ENCODE measurements around the gene ABHD16A.

The ABHD16A gene

GRCh38 chr6:31669676-31670075, 33.4 kb downstream of the ABHD16A start, which contains the start of gene LY6G5B:
Gene LY6G5B (plus strand): TSS chr6:31669976. CDS start chr6:31670951, 975 bp downstream.
- Mint-ChIP-seq H3K4me1 (ENCODE audit: low read depth) (peaks cover 38% of the 10 kb centered on the region), H3K4me3 (no peak within 1 kb of the TSS), H3K9me3 (no peaks in the 10 kb centered on the region), H3K27me3 (no peaks in the 10 kb centered on the region), H3K36me3 (ENCODE audit: low read depth) (peaks cover 95% of the 10 kb centered on the region), H3K27ac (peak within 1 kb of the TSS; percentile 79)
- no peak for DNase-seq

DNA sequence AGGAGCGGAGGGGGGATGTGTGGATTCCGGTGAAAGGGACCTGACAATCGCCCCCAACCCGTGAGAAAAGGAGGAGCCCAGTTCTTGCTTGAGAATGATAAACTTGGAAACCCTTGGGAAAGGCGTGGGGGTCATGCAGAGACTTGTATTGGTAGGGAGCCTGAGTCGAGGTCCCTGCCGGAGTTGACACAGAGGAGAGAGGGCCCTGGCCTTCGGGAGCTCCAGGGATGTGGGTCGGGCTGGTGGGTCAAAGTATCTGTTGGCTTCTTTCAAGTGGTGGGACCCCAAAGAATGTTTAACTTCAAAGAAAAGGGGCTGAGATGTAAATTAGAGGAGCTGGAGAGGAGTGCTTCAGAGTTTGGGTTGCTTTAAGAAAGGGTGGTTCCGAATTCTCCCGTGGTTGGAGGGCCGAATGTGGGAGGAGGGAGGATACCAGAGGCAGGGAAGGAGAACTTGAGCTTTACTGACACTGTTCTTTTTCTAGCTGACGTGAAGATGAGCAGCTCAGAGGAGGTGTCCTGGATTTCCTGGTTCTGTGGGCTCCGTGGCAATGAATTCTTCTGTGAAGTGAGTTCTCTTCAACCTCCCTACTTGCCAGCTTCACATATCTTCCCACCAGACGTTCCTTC, 36.7 kb downstream of the ABHD16A start:
- H3K27ac Mint-ChIP-seq: peak overlapping the region; percentile 97
- H3K27me3 Mint-ChIP-seq: no peaks in the 10 kb centered on the region
- no peaks in the 10 kb centered on the region for H3K9me3 Mint-ChIP-seq
- DNase-seq: no peak
- H3K36me3 Mint-ChIP-seq (ENCODE audit: low read depth): peaks cover 100% of the 10 kb centered on the region
- H3K4me1 Mint-ChIP-seq (ENCODE audit: low read depth): peaks cover 67% of the 10 kb centered on the region
- H3K4me3 Mint-ChIP-seq: peak overlapping the region; percentile 89

GRCh38 chr6:31665501-31666336, 37.4 kb downstream of the ABHD16A start, which contains the start of gene CSNK2B:
Gene CSNK2B (plus strand): TSS chr6:31666080. CDS start chr6:31666832, 752 bp downstream.
- Mint-ChIP-seq H3K4me3 (peak within 1 kb of the TSS; percentile 89), H3K36me3 (ENCODE audit: low read depth) (peaks cover 100% of the 10 kb centered on the region), H3K4me1 (ENCODE audit: low read depth) (peaks cover 74% of the 10 kb centered on the region), H3K9me3 (no peaks in the 10 kb centered on the region), H3K27me3 (no peaks in the 10 kb centered on the region), H3K27ac (peak within 1 kb of the TSS; percentile 97)
- peak; percentile 97 for DNase-seq

DNA sequence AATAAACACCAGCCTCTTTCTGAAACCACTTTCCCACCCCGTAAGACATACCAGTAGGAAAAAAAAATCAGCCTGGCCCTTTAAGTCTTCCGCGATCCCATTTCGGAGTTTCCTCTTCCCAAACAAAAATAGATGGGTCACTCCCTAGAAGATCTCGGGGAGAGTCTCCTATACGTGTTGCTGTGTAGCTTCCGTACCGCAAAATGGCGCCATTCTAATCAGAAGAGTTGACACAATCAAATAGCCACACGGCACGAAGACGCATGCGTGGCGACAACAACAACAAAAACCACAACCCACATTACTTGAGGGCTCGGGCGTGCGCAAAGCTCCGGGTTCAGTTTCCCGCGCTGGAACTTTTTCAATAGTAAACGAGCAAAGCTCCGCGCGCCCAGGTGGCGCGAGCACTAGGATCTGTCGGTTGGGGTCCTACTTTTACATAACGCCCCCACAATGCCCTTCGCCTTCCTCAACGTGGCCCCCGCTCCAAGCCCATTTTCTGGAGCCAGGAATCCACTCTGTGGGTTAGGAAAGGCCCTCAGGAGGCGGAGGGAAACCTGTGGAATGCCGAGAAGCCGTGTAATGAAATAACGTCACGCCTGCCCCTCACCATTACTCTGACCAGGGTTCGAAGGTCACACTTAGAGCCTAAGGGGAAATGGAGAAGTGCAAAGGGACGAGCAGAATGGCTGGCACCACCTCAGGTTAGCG, 38.2 kb downstream of the ABHD16A start, which contains the start of gene GPANK1:
TSS of gene GPANK1 (minus strand) at position 208 of the 711 bp plus-strand sequence. CDS start 519 bp downstream, outside the sequence.
- H3K27me3 Mint-ChIP-seq: no peaks in the 10 kb centered on the region
- peaks cover 98% of the 10 kb centered on the region for H3K36me3 Mint-ChIP-seq (ENCODE audit: low read depth)
- H3K4me3 Mint-ChIP-seq: peak within 1 kb of the TSS; percentile 89
- peak; percentile 86 for DNase-seq
- no peaks in the 10 kb centered on the region for H3K9me3 Mint-ChIP-seq
- peaks cover 76% of the 10 kb centered on the region for H3K4me1 Mint-ChIP-seq (ENCODE audit: low read depth)
- peak within 1 kb of the TSS; percentile 97 for H3K27ac Mint-ChIP-seq

DNA sequence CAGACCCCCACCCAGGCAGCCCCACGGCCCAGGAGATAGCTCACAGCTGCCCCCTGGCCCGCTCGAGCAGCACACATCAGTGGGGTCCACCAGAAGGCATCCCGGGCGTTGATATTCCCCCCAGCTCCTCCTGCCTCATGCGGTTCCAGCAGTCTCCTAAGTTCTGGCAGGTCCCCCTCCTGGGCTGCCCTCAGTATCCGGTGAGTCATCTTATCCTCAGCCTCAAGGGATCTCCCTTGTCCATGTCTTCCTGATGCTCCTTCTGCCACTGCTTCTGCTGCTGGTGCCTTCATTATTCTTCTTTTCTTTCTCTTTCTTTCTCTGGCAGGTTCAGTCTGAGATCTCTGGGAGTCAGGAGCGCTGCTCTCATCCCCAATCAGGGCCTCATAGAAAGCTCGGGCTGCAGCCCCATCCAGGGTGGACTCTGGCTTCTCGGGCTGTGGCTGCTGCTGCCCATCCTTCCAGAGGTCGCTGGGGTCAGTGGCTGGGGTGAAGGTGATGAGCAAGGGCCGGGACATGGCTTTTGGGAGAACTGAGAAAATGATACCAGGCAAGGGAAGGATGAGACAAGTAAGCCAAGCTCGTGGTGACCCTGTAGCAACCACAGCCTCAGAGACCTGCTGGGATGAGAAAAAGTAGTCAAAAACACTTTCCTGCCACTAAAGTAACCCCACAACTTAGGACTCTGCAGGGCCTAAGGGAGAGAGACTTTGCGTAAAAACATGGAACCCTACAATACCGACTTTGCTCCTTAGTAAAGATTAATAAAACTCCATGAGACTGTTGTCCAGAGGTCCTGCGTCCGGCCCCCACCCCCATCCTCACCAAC, 38.9 kb downstream of the ABHD16A start:
- Mint-ChIP-seq H3K27ac (peak overlapping the region; percentile 97), H3K4me3 (peak overlapping the region; percentile 89), H3K36me3 (ENCODE audit: low read depth) (peaks cover 98% of the 10 kb centered on the region), H3K27me3 (no peaks in the 10 kb centered on the region), H3K9me3 (no peaks in the 10 kb centered on the region), H3K4me1 (ENCODE audit: low read depth) (peaks cover 78% of the 10 kb centered on the region)
- no peak for DNase-seq

DNA sequence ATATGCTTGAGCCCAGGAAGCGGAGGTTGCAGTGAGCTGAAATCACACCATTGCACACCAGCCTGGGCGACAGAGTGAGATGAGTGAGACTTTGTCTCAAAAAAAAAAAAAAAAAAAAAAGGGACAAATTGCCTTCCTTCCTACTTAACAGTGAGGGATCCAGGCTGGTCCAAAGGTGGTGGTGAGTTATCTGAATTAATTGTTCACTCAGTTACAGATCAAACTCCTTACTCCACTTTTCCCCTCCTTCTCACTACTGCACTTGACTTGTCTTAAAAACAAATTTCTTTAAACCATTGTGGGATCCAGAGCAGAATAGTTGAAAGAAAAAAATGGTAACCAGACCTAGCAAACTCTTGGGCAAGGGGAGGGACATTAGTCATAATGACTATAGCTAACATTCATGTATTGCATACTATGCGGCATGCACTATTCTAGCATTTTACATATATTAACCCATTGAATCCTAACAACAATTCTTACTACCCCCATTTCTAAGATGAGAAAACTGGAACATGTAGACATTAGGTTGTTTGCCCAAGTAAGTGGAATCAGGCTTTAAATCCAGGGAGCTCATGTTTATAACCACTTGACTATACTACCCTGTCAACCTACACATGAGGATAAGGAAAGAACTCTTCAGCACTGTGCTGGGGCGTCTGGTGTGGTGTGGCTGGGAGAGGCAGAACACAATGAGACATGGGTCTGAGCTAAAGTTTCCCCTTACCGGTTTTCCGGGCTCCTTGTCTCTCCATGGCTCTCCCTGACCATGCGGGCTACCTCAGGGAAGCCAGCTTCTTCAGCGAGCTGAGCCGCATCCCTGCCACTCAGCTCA, 39.8 kb downstream of the ABHD16A start:
- Mint-ChIP-seq H3K4me1 (ENCODE audit: low read depth) (peaks cover 78% of the 10 kb centered on the region), H3K27ac (peak overlapping the region; percentile 97), H3K27me3 (no peaks in the 10 kb centered on the region), H3K4me3 (peak overlapping the region; percentile 89), H3K36me3 (ENCODE audit: low read depth) (peaks cover 98% of the 10 kb centered on the region), H3K9me3 (no peaks in the 10 kb centered on the region)
- no peak for DNase-seq

DNA sequence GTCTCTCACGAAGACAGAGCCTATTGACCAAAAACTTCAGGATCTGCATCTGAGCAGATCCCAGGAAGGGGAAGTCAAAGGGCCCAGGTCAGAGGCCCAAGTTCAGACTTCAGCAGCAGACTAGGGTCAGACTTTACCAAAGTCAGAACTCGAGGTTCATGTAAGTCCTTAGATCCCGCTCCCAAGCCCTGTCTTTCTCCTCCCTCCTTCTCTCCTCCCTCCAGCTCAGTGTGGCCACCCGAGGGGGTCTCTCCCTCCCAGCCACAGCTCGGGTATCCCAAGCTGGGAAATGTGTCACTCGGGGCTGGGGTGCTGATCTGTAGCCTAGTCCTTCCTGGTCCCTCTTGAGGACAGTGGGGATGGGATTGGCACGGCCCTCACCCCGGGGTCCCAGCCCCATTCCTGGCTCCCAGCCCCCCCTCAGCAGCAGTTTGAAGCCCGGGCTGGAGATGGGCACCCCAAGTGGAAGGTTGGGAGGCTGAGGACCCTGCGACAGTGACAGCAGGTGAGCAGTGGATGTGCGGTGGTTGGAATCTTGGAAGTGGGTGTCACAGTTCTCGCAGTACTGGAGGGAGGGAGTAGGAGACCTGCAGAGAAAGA, 40.9 kb downstream of the ABHD16A start:
- Mint-ChIP-seq H3K27ac (peak overlapping the region; percentile 76), H3K36me3 (ENCODE audit: low read depth) (peaks cover 97% of the 10 kb centered on the region), H3K4me3 (peak overlapping the region; percentile 53), H3K27me3 (no peaks in the 10 kb centered on the region), H3K4me1 (ENCODE audit: low read depth) (peaks cover 78% of the 10 kb centered on the region), H3K9me3 (no peaks in the 10 kb centered on the region)
- DNase-seq: no peak

GRCh38 chr6:31661262-31662123, 41.6 kb downstream of the ABHD16A start:
- H3K36me3 Mint-ChIP-seq (ENCODE audit: low read depth): peaks cover 95% of the 10 kb centered on the region
- no peaks in the 10 kb centered on the region for H3K9me3 Mint-ChIP-seq
- H3K4me3 Mint-ChIP-seq: peak overlapping the region; percentile 96
- H3K27me3 Mint-ChIP-seq: no peaks in the 10 kb centered on the region
- H3K27ac Mint-ChIP-seq: peak overlapping the region; percentile 96
- H3K4me1 Mint-ChIP-seq (ENCODE audit: low read depth): peaks cover 78% of the 10 kb centered on the region
- no peak for DNase-seq

GRCh38 chr6:31660381-31661261, 42.5 kb downstream of the ABHD16A start, which contains the start of gene C6orf47:
Gene C6orf47 (minus strand): TSS chr6:31660778. CDS start chr6:31659947, 831 bp downstream.
- Mint-ChIP-seq H3K4me3 (peak within 1 kb of the TSS; percentile 96), H3K9me3 (no peaks in the 10 kb centered on the region), H3K27ac (peak within 1 kb of the TSS; percentile 96), H3K36me3 (ENCODE audit: low read depth) (peaks cover 95% of the 10 kb centered on the region), H3K4me1 (ENCODE audit: low read depth) (peaks cover 84% of the 10 kb centered on the region), H3K27me3 (no peaks in the 10 kb centered on the region)
- peak; percentile 83 for DNase-seq

DNA sequence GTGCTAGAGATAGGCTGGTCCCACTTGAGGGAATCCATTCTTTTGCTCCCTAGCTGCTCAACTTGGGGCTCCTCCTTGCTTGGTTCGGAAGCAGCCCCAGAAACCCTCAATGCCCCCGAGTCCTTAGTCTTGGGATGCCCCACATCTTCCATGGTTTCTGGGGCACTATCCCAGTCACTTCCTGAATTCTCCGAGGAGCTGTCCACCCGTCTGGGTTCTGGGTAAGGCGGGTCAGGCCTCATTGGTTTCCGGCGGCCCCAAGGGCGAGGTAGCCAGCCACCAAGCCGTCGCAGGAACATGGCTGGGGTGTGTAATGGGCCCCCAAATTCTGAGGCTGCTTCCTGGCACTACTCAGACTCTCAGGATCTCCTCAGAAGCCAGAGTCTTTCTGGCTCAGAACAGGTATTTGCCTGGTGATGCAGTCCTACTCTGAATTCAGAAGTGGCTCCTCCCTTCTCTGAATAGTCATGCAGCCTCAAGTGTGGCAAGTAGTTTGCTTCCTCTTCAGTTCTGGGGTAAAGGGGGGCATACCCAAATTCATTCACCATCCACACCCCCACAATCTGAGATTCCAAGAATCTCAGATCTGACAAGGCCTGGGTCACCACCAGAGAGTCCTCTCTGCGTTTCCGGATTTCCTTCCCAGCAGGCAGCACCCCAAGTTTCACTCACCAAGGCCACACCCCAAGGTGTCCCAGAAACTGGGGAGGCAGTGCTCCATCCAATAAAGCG, 43.3 kb downstream of the ABHD16A start:
- peak overlapping the region; percentile 96 for H3K4me3 Mint-ChIP-seq
- no peak for DNase-seq
- H3K4me1 Mint-ChIP-seq (ENCODE audit: low read depth): peaks cover 90% of the 10 kb centered on the region
- peak overlapping the region; percentile 96 for H3K27ac Mint-ChIP-seq
- peaks cover 95% of the 10 kb centered on the region for H3K36me3 Mint-ChIP-seq (ENCODE audit: low read depth)
- no peaks in the 10 kb centered on the region for H3K27me3 Mint-ChIP-seq
- H3K9me3 Mint-ChIP-seq: no peaks in the 10 kb centered on the region
